Prostate gland (tissue), 2 donors: ENCODE measurements around the gene SLC6A20. TPM values are rescaled to one million over a fixed set of nuclear protein-coding genes. Genes with fewer than 3 reads are reported as not detected.

Experiments used
- DNase-seq: peaks from one replicate; pipeline ENCODE4 v3.0.0-alpha.2; 2019; ENCODE audit warnings: low spot score
- H3K27ac ChIP-seq, 2 donors: fragments of 200-600 bp; sonication (generic); 2 replicates each; pipeline ENCODE4 v1.5.1; 2017 to 2019
- H3K27me3 ChIP-seq: fragments of 200-600 bp; sonication (generic); replicated peaks from 2 replicates; pipeline ENCODE4 v1.5.1; 2019; ENCODE audit not compliant: insufficient read depth
- H3K36me3 ChIP-seq, 2 donors: fragments of 200-600 bp; sonication (generic); 1 replicate in 1 of 2; 2 replicates in 1 of 2; pipeline versions ENCODE4 v1.5.1 to v1.8.1; 2017 to 2019
- H3K4me1 ChIP-seq: fragments of 200-600 bp; sonication (generic); replicated peaks from 2 replicates; pipeline ENCODE4 v1.5.1; 2019
- H3K4me3 ChIP-seq, 2 donors: fragments of 200-600 bp; sonication (generic); 2 replicates each; pipeline ENCODE4 v1.5.1; 2017 to 2019
- H3K9me3 ChIP-seq: fragments of 200-600 bp; sonication (generic); 2 replicates; pipeline ENCODE4 v1.5.1; 2017
- CTCF ChIP-seq, 4 experiments: fragments of 200-600 bp in 2 of 4; fragments of 450-650 bp in 2 of 4; sonication (generic) in 2 of 4; IDR thresholded peaks; 1 replicate in 3 of 4; 2 replicates in 1 of 4; pipeline ENCODE4 v1.5.1; 2016 to 2019; ENCODE audit warnings: antibody characterized with exemption in 4 of 4, mild to moderate bottlenecking in 2 of 4, moderate library complexity in 2 of 4
- POLR2A ChIP-seq: fragments of 450-650 bp; IDR thresholded peaks from one replicate; pipeline ENCODE4 v1.6.1; 2016; ENCODE audit warnings: antibody characterized with exemption, mild to moderate bottlenecking
- POLR2AphosphoS5 ChIP-seq: sonication (generic); formaldehyde crosslinking; IDR thresholded peaks from one replicate; pipeline ENCODE4 v1.6.1; 2017; ENCODE audit warnings: antibody characterized with exemption
- WGBS: methylation state at CpG from one replicate; pipeline ENCODE4 v1.1.5; 2018; 5-methylcytosine and 5-hydroxymethylcytosine counted together
- intact Hi-C: fragments of 100-400 bp; cut with DNase I; formaldehyde crosslinking; loops from one replicate; pipeline ENCODE4 v1.14.2; 2022
- total RNA-seq, 2 donors: library from RNA; depleted of rRNA; stranded (reverse); fragments of >200 nt; gene quantifications; one replicate each; pipeline ENCODE4 v1.1.0, GENCODE V29; 2016

The SLC6A20 gene
- total RNA-seq, 2 donors from 2014 or later: 1.6 TPM; not detected in 1

- peaks cover 5% of the 10 kb centered on the region for H3K4me1 ChIP-seq
- no peaks in the 10 kb centered on the region for H3K27me3 ChIP-seq
- H3K36me3 ChIP-seq: no peaks in the 10 kb centered on the region
- intact Hi-C loops: no loop called here
- no peaks in the 10 kb centered on the region for H3K9me3 ChIP-seq
- 92% methylated on average over 7 of the region's 7 CpGs for WGBS
- DNase-seq: no peak
- TF ChIP-seq CTCF (IDR thresholded peaks at IDR 0.05): no peak
- TF ChIP-seq POLR2AphosphoS5: no peak
- no peak for TF ChIP-seq POLR2A
- H3K4me3 ChIP-seq: no peak overlapping the region
- no peak overlapping the region for H3K27ac ChIP-seq
Measured at GRCh38 chr3:45792516-45793172, 3.7 kb downstream of the SLC6A20 start.

GRCh38 chr3:45792036-45792435, 4.3 kb downstream of the SLC6A20 start:
- intact Hi-C loops: no loop called here
- 100% methylated on average over 2 of the region's 2 CpGs for WGBS
- DNase-seq: no peak
- Histone ChIP-seq H3K4me3 (no peak overlapping the region), H3K9me3 (no peaks in the 10 kb centered on the region), H3K27me3 (no peaks in the 10 kb centered on the region), H3K36me3 (no peaks in the 10 kb centered on the region), H3K4me1 (peaks cover 5% of the 10 kb centered on the region), H3K27ac (no peak overlapping the region)
- no peak for TF ChIP-seq POLR2AphosphoS5
- no peak for TF ChIP-seq CTCF (IDR thresholded peaks at IDR 0.05)
- no peak for TF ChIP-seq POLR2A

GRCh38 chr3:45790596-45790995, 5.7 kb downstream of the SLC6A20 start:
- DNase-seq: no peak
- Histone ChIP-seq H3K36me3 (no peaks in the 10 kb centered on the region), H3K27ac (no peak overlapping the region), H3K27me3 (no peaks in the 10 kb centered on the region), H3K9me3 (no peaks in the 10 kb centered on the region), H3K4me1 (no peaks in the 10 kb centered on the region), H3K4me3 (no peak overlapping the region)
- intact Hi-C loops: no loop called here
- 85% methylated on average over 2 of the region's 2 CpGs for WGBS
- TF ChIP-seq CTCF (IDR thresholded peaks at IDR 0.05) (no peak), POLR2A (no peak), POLR2AphosphoS5 (no peak)

GRCh38 chr3:45789235-45789812, 7.0 kb downstream of the SLC6A20 start:
- Histone ChIP-seq H3K27ac (no peak overlapping the region), H3K4me3 (no peak overlapping the region), H3K4me1 (no peaks in the 10 kb centered on the region), H3K9me3 (no peaks in the 10 kb centered on the region), H3K27me3 (no peaks in the 10 kb centered on the region), H3K36me3 (no peaks in the 10 kb centered on the region)
- no peak for DNase-seq
- 93% methylated on average over 4 of the region's 4 CpGs for WGBS
- TF ChIP-seq POLR2A: no peak
- TF ChIP-seq CTCF (IDR thresholded peaks at IDR 0.05): no peak
- no peak for TF ChIP-seq POLR2AphosphoS5
- intact Hi-C loops: no loop called here

GRCh38 chr3:45787551-45787950, 8.8 kb downstream of the SLC6A20 start:
- Histone ChIP-seq H3K4me1 (no peaks in the 10 kb centered on the region), H3K27me3 (no peaks in the 10 kb centered on the region), H3K9me3 (no peaks in the 10 kb centered on the region), H3K27ac (no peak overlapping the region), H3K36me3 (no peaks in the 10 kb centered on the region), H3K4me3 (no peak overlapping the region)
- 96% methylated on average over 2 of the region's 2 CpGs for WGBS
- TF ChIP-seq CTCF (IDR thresholded peaks at IDR 0.05) (no peak), POLR2AphosphoS5 (no peak), POLR2A (no peak)
- no peak for DNase-seq
- intact Hi-C loops: no loop called here
